ENCODE data around the gene PSME3.
"Not testable (repeated sequence)": the region's sequence is repeated elsewhere in the genome, so short reads cannot be mapped to it uniquely, and the experiment has no call there.

Gene PSME3

GRCh38 chr17:42867694-42868261, 34.6 kb downstream of the PSME3 start:
- in situ Hi-C loops (cut with HindIII; ENCODE audit: low pct_ligation_motif_present, low pct_unique_long_range_greater_than_20kb, low sequenced_read_pairs); DNase-seq: not testable (repeated sequence)

DNA sequence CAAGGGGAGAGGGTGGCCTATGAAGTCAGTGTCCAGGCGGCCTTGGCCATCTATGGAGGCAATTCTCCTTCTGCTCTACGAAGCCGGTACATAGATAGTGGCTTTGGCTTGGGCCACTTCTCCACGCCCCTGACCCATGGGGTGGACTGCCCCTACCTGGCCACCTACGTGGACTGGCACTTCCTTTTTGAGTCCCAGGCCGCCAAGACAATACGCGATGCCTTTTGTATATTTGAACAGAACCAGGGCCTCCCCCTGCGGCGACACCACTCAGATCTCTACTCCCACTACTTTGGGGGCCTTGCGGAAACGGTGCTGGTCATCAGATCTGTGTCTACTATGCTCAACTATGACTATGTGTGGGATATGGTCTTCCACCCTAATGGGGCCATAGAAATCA, 35.1 kb downstream of the PSME3 start:
- DNase-seq, result no peak
- in situ Hi-C loops (cut with HindIII; ENCODE audit: low pct_ligation_motif_present, low pct_unique_long_range_greater_than_20kb, low sequenced_read_pairs), result no loop called here

GRCh38 chr17:42871647-42872046, 38.5 kb downstream of the PSME3 start:
- in situ Hi-C loops (cut with HindIII; ENCODE audit: low pct_ligation_motif_present, low pct_unique_long_range_greater_than_20kb, low sequenced_read_pairs), result no loop called here
- no peak for DNase-seq

- in situ Hi-C loops (cut with HindIII; ENCODE audit: low pct_ligation_motif_present, low pct_unique_long_range_greater_than_20kb, low sequenced_read_pairs), result no loop called here
- DNase-seq, result no peak
Observed at GRCh38 chr17:42872251-42872965, 39.2 kb downstream of the PSME3 start.

GRCh38 chr17:42873315-42873714, 40.1 kb downstream of the PSME3 start:
- in situ Hi-C loops (cut with HindIII; ENCODE audit: low pct_ligation_motif_present, low pct_unique_long_range_greater_than_20kb, low sequenced_read_pairs), result no loop called here

DNA sequence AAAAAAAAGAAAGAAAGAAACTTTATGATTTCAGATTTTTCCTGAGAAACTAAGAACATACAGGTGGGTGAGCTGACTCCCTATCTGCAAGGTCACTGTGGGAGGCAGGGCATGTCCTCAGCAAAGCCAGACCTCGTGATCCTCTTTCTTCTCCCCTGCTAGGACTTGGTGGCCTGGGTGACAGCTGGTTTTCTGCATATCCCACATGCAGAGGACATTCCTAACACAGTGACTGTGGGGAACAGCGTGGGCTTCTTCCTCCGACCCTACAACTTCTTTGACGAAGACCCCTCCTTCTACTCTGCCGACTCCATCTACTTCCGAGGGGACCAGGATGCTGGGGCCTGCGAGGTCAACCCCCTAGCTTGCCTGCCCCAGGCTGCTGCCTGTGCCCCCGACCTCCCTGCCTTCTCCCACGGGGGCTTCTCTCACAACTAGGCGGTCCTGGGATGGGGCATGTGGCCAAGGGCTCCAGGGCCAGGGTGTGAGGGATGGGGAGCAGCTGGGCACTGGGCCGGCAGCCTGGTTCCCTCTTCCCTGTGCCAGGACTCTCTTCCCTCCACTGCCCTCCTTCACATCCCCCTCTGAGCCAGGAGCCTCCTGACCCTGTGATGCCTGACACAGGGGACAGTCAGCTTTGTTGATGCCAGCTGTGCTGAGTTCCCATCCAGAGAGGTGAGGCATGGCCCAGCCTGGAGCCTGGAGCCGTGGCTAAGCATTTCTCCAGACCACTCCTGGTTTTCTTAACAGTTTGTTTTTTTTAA, 40.9 kb downstream of the PSME3 start:
- DNase-seq; in situ Hi-C loops (cut with HindIII; ENCODE audit: low pct_ligation_motif_present, low pct_unique_long_range_greater_than_20kb, low sequenced_read_pairs): not testable (repeated sequence)

More at GRCh38 chr17:42873315-42873714, 40.1 kb downstream of the PSME3 start:
- no peak for DNase-seq

DNA sequence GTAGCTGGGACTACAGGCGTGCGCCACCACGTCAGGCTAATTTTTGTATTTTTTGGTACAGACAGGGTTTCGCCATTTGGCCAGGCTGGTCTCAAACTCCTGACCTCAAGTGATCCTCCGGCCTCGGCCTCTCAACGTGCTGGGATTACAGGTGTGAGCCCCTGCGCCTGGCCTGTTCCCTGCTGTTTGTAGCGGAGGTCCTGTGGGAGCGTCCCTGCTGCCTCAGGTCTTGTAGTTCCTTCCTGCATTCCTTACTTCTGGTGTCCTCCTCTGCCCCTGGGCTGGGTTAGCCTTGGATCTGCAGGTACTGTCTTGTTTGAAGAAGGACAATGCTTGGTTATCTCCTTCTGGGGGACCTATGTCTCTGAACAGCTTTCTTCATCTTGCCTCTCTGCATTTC, 43.8 kb downstream of the PSME3 start:
- in situ Hi-C loops (cut with HindIII; ENCODE audit: low pct_ligation_motif_present, low pct_unique_long_range_greater_than_20kb, low sequenced_read_pairs), result no loop called here
- no peak for DNase-seq

DNA sequence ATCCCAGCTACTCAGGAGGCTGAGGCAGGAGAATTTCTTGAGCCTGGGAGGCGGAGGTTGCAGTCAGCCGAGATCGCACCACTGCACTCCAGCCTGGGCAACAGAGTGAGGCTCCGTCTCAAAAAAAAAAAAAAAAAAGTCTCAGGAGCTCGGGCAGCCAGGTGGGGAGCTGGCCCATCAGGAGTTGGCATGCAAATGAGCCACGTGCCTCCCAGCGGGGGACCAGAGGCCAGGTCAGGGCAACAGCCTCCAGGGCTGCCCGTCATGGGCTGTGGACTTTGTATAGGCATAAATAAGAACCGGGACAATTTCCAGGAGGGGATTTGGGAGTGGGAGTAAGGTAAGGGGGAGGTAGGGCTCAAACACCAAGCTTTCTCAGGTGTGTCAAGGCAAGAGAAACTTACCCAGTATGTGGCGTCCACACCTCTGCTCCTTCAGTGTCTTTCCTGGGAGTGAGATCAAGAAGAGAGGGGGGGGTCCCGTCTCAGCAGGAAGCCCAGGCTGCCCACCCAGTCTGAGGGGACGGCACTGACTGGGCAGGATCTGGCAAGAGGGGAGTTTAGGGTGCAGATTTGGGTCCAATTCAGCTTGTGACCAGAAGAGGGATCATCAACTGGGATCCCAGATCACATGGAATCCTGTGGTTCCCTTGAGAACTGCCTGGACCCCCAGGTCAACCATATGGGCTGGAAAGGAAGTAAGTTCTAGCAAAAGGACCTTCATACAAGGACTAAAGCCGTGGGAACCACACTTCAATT, 45.1 kb downstream of the PSME3 start:
- in situ Hi-C loops (cut with HindIII; ENCODE audit: low pct_ligation_motif_present, low pct_unique_long_range_greater_than_20kb, low sequenced_read_pairs), result no loop called here
- DNase-seq, result no peak

DNA sequence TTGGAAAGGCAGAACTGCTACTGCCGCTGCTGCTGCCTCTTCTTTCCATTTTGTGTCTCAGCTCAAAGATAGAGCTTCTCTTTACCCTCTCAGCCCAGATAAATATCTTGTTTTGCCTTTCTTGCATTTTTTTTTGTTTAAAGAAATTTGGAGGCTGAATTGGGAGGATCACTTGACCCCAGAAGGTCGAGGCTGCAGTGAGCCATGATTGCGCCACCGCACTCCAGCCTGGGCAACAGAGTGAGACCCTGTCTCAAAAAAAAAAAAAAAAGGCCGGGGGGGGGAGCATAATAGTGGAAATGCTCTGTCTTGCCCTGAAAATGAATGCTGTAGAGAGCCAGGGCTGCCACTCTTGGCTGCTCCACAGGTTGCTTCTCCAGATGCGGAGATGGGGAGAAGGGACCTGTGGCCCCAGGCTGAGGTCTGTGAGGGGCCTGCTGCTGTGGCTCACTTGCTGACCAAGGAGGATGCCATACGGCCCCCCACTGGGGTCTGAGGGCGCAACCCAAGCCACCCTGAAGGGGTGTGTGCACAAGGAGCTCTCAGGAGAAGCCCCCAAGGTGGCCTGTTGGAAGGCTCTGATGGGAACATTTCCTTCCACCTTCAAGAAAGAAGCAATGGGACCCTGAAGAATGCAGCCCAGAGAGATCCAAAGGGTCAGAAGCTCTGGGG, 45.9 kb downstream of the PSME3 start:
- DNase-seq, result no peak
- in situ Hi-C loops (cut with HindIII; ENCODE audit: low pct_ligation_motif_present, low pct_unique_long_range_greater_than_20kb, low sequenced_read_pairs), result no loop called here

DNA sequence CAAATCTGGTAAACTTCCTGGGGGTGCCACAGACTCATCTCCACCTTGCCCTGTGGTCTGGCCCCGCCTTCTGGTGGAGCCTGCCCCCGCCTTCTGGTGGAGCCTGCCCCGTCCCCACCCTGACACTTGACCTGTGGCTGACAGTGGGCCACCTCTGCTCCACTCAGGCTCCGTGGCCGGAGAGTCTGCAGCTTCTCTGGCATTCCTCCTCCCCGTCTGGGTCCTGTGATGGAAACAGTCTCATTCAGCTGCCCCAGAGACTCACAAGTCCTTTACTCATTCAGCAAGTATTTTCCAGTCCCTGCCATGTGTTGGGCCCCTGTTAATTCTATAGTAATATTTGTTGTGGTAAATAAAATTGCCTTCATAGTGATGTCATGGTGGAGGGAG, 46.4 kb downstream of the PSME3 start:
- DNase-seq, result no peak

GRCh38 chr17:42880776-42881310, 47.6 kb downstream of the PSME3 start:
- in situ Hi-C loops (cut with HindIII; ENCODE audit: low pct_ligation_motif_present, low pct_unique_long_range_greater_than_20kb, low sequenced_read_pairs), result no loop called here
- no peak for DNase-seq

More for the DNA sequence above, 46.4 kb downstream of the PSME3 start:
- in situ Hi-C loops (cut with HindIII; ENCODE audit: low pct_ligation_motif_present, low pct_unique_long_range_greater_than_20kb, low sequenced_read_pairs), result no loop called here

GRCh38 chr17:42881706-42882105, 48.5 kb downstream of the PSME3 start:
- in situ Hi-C loops (cut with HindIII; ENCODE audit: low pct_ligation_motif_present, low pct_unique_long_range_greater_than_20kb, low sequenced_read_pairs); DNase-seq: not testable (repeated sequence)

- DNase-seq, result no peak
- in situ Hi-C loops (cut with HindIII; ENCODE audit: low pct_ligation_motif_present, low pct_unique_long_range_greater_than_20kb, low sequenced_read_pairs), result no loop called here
Observed at GRCh38 chr17:42882166-42882565, 49.0 kb downstream of the PSME3 start.

DNA sequence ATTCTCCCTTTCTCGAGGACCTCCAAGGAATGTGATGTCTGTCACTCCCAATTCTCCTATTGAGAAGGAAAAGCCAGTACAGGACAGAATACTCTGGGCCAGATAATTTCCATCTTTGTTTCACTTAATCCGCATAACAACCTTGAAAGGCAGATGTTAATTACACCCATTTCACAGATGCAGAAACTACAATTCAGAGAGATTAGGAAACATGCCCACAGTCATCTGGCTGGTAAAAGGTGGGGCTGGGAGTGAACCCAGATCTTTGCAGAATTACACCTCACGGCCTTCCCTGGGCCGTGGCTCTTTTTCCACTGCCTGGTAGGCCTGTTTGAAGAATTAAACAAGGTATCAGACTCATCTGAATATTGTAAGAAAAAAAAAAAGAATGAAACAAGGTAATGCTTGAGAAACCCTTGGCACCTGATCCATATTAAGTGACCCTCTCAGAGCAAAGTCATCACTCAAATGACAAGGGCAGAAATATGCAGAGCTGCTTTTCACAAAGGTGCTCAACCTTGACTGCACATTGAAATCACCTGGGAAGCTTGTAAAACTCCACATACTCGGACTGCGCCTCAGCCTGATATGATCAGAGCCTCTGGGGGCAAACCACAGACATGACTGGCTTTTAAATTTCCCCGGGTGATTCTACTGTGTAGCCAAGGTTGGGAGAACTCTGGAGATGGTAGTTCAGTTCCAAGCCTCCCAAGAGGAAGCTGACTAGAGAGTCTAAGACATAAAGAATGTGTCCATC, 50.8 kb downstream of the PSME3 start:
- in situ Hi-C loops (cut with HindIII; ENCODE audit: low pct_ligation_motif_present, low pct_unique_long_range_greater_than_20kb, low sequenced_read_pairs), result no loop called here

GRCh38 chr17:42885806-42886205, 52.6 kb downstream of the PSME3 start:
- DNase-seq; in situ Hi-C loops (cut with HindIII; ENCODE audit: low pct_ligation_motif_present, low pct_unique_long_range_greater_than_20kb, low sequenced_read_pairs): not testable (repeated sequence)

More for the DNA sequence above, 50.8 kb downstream of the PSME3 start:
- DNase-seq, result no peak

GRCh38 chr17:42886283-42887176, 53.3 kb downstream of the PSME3 start:
- in situ Hi-C loops (cut with HindIII; ENCODE audit: low pct_ligation_motif_present, low pct_unique_long_range_greater_than_20kb, low sequenced_read_pairs), result no loop called here
- no peak for DNase-seq

DNA sequence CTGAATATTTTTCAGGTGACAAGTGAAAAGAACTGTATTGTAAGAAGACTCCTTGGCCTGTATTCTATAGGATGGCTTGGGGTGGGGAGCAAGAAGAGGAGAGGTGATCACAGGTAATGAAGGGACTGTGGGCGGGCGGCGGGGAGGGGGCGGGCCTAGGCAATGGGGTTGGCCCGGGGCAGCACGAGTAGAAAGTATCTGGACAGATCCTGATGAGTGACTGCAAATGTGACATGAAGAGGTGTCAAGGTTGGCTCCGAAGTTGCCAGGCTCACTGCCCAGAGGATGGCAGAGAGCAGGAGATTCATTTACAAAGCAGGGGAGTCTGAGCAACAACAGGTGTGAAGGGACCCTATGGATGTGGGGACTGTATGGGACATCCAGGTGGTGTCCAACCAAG, 56.6 kb downstream of the PSME3 start:
- DNase-seq, result no peak
- in situ Hi-C loops (cut with HindIII; ENCODE audit: low pct_ligation_motif_present, low pct_unique_long_range_greater_than_20kb, low sequenced_read_pairs), result no loop called here
